Adipose tissue (tissue), 3 donors: ENCODE results near the gene ENOX1. TPM values are rescaled to one million over a fixed set of nuclear protein-coding genes. Genes with fewer than 3 reads are reported as not detected.

Source experiments
- H3K27ac ChIP-seq: one replicate; pipeline ENCODE4 v1.5.1; 2013; ENCODE audit warnings: low read depth, low read length
- WGBS, 3 donors: extraction: QIAGEN DNeasy Blood & Tissue Kit; methylation state at CpG; one replicate each; pipeline ENCODE4 v1.1.7; 2013; 5-methylcytosine and 5-hydroxymethylcytosine counted together
- polyA plus RNA-seq, 3 donors: library from polyadenylated mRNA; stranded (reverse); fragments of 200-250 nt; gene quantifications; one replicate each; pipeline ENCODE4 v1.2.3, GENCODE V29; 2013
- donor health status: healthy with polysubstance abuse.
- donor health status: Bipolar disorder and iron deficiency.
- donor health status: healthy.

Gene ENOX1
- polyA plus RNA-seq, 3 donors, result 0.71 to 2.4 (median 2.4) TPM

- 72 to 80% (median 77%) methylated on average over 2 of the region's 2 CpGs for WGBS, 3 donors
- H3K27ac ChIP-seq, result no peak overlapping the region
Measured at GRCh38 chr13:43693639-43694038, 93.1 kb downstream of the ENOX1 start.

- WGBS, 3 donors, result 85 to 93% (median 92%) methylated on average over 3 of the region's 3 CpGs
- no peak overlapping the region for H3K27ac ChIP-seq
Measured at GRCh38 chr13:43688227-43688907, 98.4 kb downstream of the ENOX1 start.

GRCh38 chr13:43687038-43687437, 99.7 kb downstream of the ENOX1 start:
- 53 to 87% (median 84%) methylated on average over 4 of the region's 4 CpGs for WGBS, 3 donors
- no peak overlapping the region for H3K27ac ChIP-seq

- WGBS, 3 donors, result 32 to 47% (median 35%) methylated on average over 3 of the region's 3 CpGs
- H3K27ac ChIP-seq, result no peak overlapping the region
Measured at GRCh38 chr13:43686557-43686956, 100.2 kb downstream of the ENOX1 start.

GRCh38 chr13:43684963-43685725, 101.6 kb downstream of the ENOX1 start:
- WGBS, 3 donors, result 79 to 98% (median 84%) methylated on average over 9 of the region's 9 CpGs
- no peak overlapping the region for H3K27ac ChIP-seq

GRCh38 chr13:43682701-43683100, 104.1 kb downstream of the ENOX1 start:
- 76 to 87% (median 80%) methylated on average over 2 of the region's 2 CpGs for WGBS, 3 donors
- H3K27ac ChIP-seq, result no peak overlapping the region

- 75 to 89% (median 75%) methylated on average over 1 of the region's 1 CpG for WGBS, 3 donors
- no peak overlapping the region for H3K27ac ChIP-seq
Measured at GRCh38 chr13:43676320-43676719, 110.5 kb downstream of the ENOX1 start.

GRCh38 chr13:43675577-43675976, 111.2 kb downstream of the ENOX1 start:
- H3K27ac ChIP-seq, result no peak overlapping the region
- 75 to 80% (median 76%) methylated on average over 6 of the region's 6 CpGs for WGBS, 3 donors

- WGBS, 3 donors, result 73 to 91% (median 87%) methylated on average over 3 of the region's 3 CpGs
Measured at GRCh38 chr13:43669964-43670363, 116.8 kb downstream of the ENOX1 start.

GRCh38 chr13:43669101-43669500, 117.7 kb downstream of the ENOX1 start:
- WGBS, 3 donors, result 86 to 90% (median 90%) methylated on average over 1 of the region's 1 CpG
- H3K27ac ChIP-seq, result no peak overlapping the region

More at GRCh38 chr13:43669964-43670363, 116.8 kb downstream of the ENOX1 start:
- H3K27ac ChIP-seq, result no peak overlapping the region

GRCh38 chr13:43666403-43666802, 120.4 kb downstream of the ENOX1 start:
- 88 to 97% (median 94%) methylated on average over 2 of the region's 2 CpGs for WGBS, 3 donors
- H3K27ac ChIP-seq, result no peak overlapping the region

GRCh38 chr13:43665388-43665787, 121.4 kb downstream of the ENOX1 start:
- H3K27ac ChIP-seq, result no peak overlapping the region
- WGBS, 3 donors, result 76 to 84% (median 84%) methylated on average over 6 of the region's 6 CpGs

- H3K27ac ChIP-seq, result no peak overlapping the region
- WGBS, 3 donors, result 4 to 38% (median 7%) methylated on average over 1 of the region's 1 CpG
Measured at GRCh38 chr13:43664700-43665191, 122.0 kb downstream of the ENOX1 start.

GRCh38 chr13:43663474-43664090, 123.2 kb downstream of the ENOX1 start:
- WGBS, 3 donors, result 53 to 56% (median 53%) methylated on average over 3 of the region's 3 CpGs

GRCh38 chr13:43662976-43663375, 123.8 kb downstream of the ENOX1 start:
- no peak overlapping the region for H3K27ac ChIP-seq

More at GRCh38 chr13:43663474-43664090, 123.2 kb downstream of the ENOX1 start:
- no peak overlapping the region for H3K27ac ChIP-seq

GRCh38 chr13:43661161-43661830, 125.5 kb downstream of the ENOX1 start:
- 71 to 77% (median 75%) methylated on average over 6 of the region's 6 CpGs for WGBS, 3 donors

GRCh38 chr13:43657485-43657884, 129.3 kb downstream of the ENOX1 start:
- H3K27ac ChIP-seq, result no peak overlapping the region
- WGBS, 3 donors, result 91 to 95% (median 92%) methylated on average over 3 of the region's 3 CpGs

More at GRCh38 chr13:43661161-43661830, 125.5 kb downstream of the ENOX1 start:
- no peak overlapping the region for H3K27ac ChIP-seq

GRCh38 chr13:43653980-43654379, 132.8 kb downstream of the ENOX1 start:
- whole genome bisulfite sequencing, 3 donors, result 92 to 98% (median 97%) methylated on average over 1 of the region's 1 CpG
- H3K27ac ChIP-seq, result no peak overlapping the region

- H3K27ac ChIP-seq, result no peak overlapping the region
- WGBS, 3 donors, result 93 to 96% (median 95%) methylated on average over 1 of the region's 1 CpG
Measured at GRCh38 chr13:43653395-43653794, 133.4 kb downstream of the ENOX1 start.
